SU-DHL-6 (cell line): ENCODE results near the gene NCOA6.
A peak's percentile ranks its signal among the peaks of the same experiment; 100 is the strongest.

ENCODE experiments used
- H2AFZ ChIP-seq: fragments of 200-600 bp; sonication (generic); 2 replicates; pipeline ENCODE4 v1.6.1; 2014; ENCODE audit warnings: low read depth, mild to moderate bottlenecking, moderate library complexity, mixed read lengths, antibody characterized with exemption, low read length; ENCODE audit not compliant: severe bottlenecking
- H3F3A ChIP-seq: fragments of 200-600 bp; shearing (Covaris generic); 2 replicates; pipeline ENCODE4 v1.6.0; 2016; ENCODE audit warnings: antibody characterized with exemption, mild to moderate bottlenecking; ENCODE audit not compliant: insufficient read depth
- H3K27ac ChIP-seq: fragments of 200-600 bp; sonication (generic); 2 replicates; pipeline ENCODE4 v1.5.1; 2016; ENCODE audit warnings: low read depth, mild to moderate bottlenecking, low read length, moderate library complexity, mixed read lengths
- H3K27me3 ChIP-seq: fragments of 200-600 bp; sonication (generic), shearing (Covaris generic); 2 replicates; pipeline ENCODE4 v1.6.0; 2014; ENCODE audit warnings: mild to moderate bottlenecking, low read length
- H3K36me3 ChIP-seq: fragments of 200-600 bp; sonication (generic); 2 replicates; pipeline ENCODE4 v1.6.1; 2014; ENCODE audit warnings: mild to moderate bottlenecking, low read length, mixed read lengths
- H3K4me2 ChIP-seq: fragments of 300-600, 200-600 bp; shearing (Covaris generic), sonication (generic); 2 replicates; pipeline ENCODE4 v1.6.0; 2014; ENCODE audit warnings: low read length, low read depth, mild to moderate bottlenecking; ENCODE audit not compliant: poor library complexity, severe bottlenecking
- H3K4me3 ChIP-seq: fragments of 200-600 bp; sonication (generic); 2 replicates; pipeline ENCODE4 v1.5.1; 2014; ENCODE audit warnings: antibody characterized with exemption, low read length, mild to moderate bottlenecking, mixed read lengths; ENCODE audit not compliant: insufficient read depth, poor library complexity, severe bottlenecking
- H3K79me2 ChIP-seq: fragments of 200-600 bp; sonication (generic); 2 replicates; pipeline ENCODE4 v1.6.1; 2014; ENCODE audit warnings: mild to moderate bottlenecking, low read length, moderate library complexity; ENCODE audit not compliant: insufficient read depth
- H3K9ac ChIP-seq: fragments of 200-600 bp; sonication (generic); 2 replicates; pipeline ENCODE4 v1.7.0; 2014; ENCODE audit warnings: mild to moderate bottlenecking, low read length
- H3K9me2 ChIP-seq: fragments of 200-600 bp; sonication (generic); replicated peaks from 2 replicates; pipeline ENCODE4 v1.6.1; 2014; ENCODE audit warnings: low read length; ENCODE audit not compliant: insufficient read depth
- H3K9me3 ChIP-seq: fragments of 200-600 bp; sonication (generic); 2 replicates; pipeline ENCODE4 v1.6.1; 2014; ENCODE audit warnings: low read length, mixed read lengths; ENCODE audit not compliant: insufficient read depth
- H4K20me1 ChIP-seq: fragments of 200-600 bp; sonication (generic); 2 replicates; pipeline ENCODE4 v1.6.1; 2014; ENCODE audit warnings: low read depth, mild to moderate bottlenecking, antibody characterized with exemption, low read length, moderate library complexity, mixed read lengths
- CTCF ChIP-seq: fragments of 200-600 bp; sonication (generic); IDR thresholded peaks from one replicate; pipeline ENCODE4 v1.5.1; 2017; ENCODE audit warnings: antibody characterized with exemption, mild to moderate bottlenecking, low read length, moderate library complexity; ENCODE audit not compliant: insufficient read depth, poor library complexity, severe bottlenecking
- EZH2phosphoT487 ChIP-seq: fragments of 200-600 bp; sonication (generic), shearing (Covaris generic); conservative IDR thresholded peaks from 2 replicates; pipeline ENCODE4 v1.6.1; 2018; ENCODE audit warnings: mild to moderate bottlenecking, antibody characterized with exemption, low read length, moderate library complexity, mixed read lengths

NCOA6 gene

DNA sequence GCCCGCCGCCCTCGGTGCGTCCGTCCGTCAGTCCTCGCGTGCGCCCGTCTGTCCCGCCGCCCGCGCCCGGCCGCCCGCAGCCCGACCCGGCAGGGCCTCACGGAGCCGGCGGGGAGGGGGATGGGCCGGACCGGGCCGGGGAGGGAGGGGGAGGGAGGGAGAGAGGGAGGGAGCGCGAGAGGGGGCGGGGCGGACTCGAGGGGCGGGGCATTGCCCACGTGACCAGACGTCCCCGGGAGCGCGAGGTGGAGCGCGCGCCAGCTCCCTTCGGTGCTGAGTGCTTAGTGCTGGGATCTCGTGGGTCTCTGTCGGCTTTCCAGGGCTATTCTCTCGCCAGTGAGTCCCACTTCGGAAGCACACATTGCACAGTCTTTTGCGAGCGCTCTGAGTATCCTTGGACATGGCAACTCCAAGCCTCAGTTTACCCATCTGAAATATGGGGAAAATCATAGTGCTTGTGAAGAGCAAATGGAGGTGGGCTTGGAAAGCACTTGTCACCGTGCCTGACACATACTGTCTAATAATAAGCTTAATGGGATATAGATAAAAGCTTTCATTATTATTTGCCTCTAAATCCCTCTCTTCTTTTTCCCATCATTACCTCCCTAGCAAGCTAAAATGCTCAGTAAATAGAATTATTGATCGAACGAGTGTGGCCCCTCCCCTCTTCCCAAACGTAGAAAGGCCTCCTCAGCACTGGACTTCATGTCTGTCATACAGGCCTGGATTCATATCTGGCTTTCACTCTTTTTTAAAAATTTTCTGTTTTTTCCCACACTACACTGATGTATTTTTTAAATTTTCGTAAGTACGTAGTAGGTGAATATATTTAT, at the start of gene NCOA6:
Gene NCOA6 (minus strand): TSS at position 122 of the 833 bp plus-strand sequence. CDS start 43,296 bp downstream, outside the sequence.
- peaks cover 43% of the 10 kb centered on the region for H3K79me2 ChIP-seq
- peak within 1 kb of the TSS; percentile 66 for H3K27ac ChIP-seq
- peak within 1 kb of the TSS; percentile 99 for H3K4me2 ChIP-seq
- peak within 1 kb of the TSS; percentile 65 for H3K9ac ChIP-seq
- H3F3A ChIP-seq, result no peaks in the 10 kb centered on the region; the same call in 1 of the 2 replicates
- no peaks in the 10 kb centered on the region for H3K27me3 ChIP-seq
- peaks cover 5% of the 10 kb centered on the region; the same call in 1 of the 2 replicates for H4K20me1 ChIP-seq
- TF ChIP-seq CTCF, result no peak
- TF ChIP-seq EZH2phosphoT487, result no peak
- H3K4me3 ChIP-seq, result peak within 1 kb of the TSS; percentile 56
- H3K36me3 ChIP-seq, result no peaks in the 10 kb centered on the region
- no peaks in the 10 kb centered on the region for H3K9me3 ChIP-seq
- peak within 1 kb of the TSS; percentile 99 for H2AFZ ChIP-seq
- H3K9me2 ChIP-seq, result no peaks in the 10 kb centered on the region

DNA sequence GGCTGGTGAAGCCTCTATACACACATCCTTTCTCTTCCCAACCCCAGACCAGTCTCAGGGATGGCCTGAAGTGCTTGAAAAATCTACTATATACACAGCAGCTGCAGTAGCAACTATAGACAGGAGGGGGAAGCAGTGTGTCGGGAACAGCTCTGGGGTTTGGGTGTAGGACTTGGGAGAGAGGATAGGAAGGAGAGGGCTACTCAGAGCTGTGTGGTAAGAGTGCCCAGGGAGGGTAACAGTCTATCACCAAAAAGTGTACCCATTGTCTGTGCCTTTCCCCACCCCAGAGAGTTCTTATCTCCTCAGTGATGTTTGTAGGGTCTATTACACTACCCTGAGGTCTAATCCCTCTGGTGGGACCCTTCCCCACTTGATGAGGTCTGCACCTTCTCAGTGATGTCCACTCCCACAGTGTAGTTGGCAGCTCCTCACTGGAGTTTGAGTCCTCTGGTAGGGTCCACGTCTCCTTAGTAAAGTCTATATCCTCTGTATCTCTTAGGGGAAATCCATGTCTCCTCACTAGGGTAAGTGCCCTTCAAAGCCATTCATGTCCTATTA, 48.7 kb upstream of the NCOA6 start:
- Histone ChIP-seq H3K9me2 (no peaks in the 10 kb centered on the region), H3K4me3 (no peak overlapping the region), H3K27me3 (no peaks in the 10 kb centered on the region), H4K20me1 (no peaks in the 10 kb centered on the region), H3K36me3 (no peaks in the 10 kb centered on the region), H3F3A (no peaks in the 10 kb centered on the region), H3K27ac (no peak overlapping the region), H3K4me2 (no peak overlapping the region), H2AFZ (no peak overlapping the region), H3K79me2 (no peaks in the 10 kb centered on the region), H3K9ac (no peak overlapping the region), H3K9me3 (no peaks in the 10 kb centered on the region)
- TF ChIP-seq CTCF (peak; percentile 55), EZH2phosphoT487 (no peak)

DNA sequence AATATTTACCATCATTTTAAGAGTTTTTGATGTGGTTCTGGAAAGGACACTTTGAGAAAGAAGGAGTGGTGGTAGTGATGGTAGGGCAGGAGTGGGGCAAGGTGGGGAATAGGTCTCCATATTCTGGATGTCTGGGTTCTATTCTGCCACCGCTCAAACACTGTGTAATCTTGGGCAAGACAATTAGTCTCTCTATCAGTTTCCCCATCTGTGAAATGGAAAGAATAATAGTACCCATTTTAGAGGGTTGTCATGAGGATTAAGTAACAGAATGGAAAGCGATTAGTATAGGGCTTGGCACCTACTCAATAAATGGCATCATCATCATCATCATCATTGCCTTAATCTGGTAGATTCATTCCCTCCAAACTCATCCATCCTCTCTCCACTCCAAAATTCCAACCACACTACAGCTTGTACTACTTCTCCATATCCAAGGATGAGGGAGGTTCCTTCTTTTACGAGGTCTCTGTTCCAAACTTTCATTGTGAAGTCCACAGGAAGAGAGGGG, 48.2 kb upstream of the NCOA6 start:
- TF ChIP-seq EZH2phosphoT487 (no peak), CTCF (no peak)
- Histone ChIP-seq H3K9me3 (no peaks in the 10 kb centered on the region), H3K79me2 (no peaks in the 10 kb centered on the region), H4K20me1 (no peaks in the 10 kb centered on the region), H3K27ac (no peak overlapping the region), H3K4me2 (no peak overlapping the region), H3K9ac (no peak overlapping the region), H3K27me3 (no peaks in the 10 kb centered on the region), H3K9me2 (no peaks in the 10 kb centered on the region), H3F3A (no peaks in the 10 kb centered on the region), H2AFZ (no peak overlapping the region), H3K36me3 (no peaks in the 10 kb centered on the region), H3K4me3 (no peak overlapping the region)
